C4-2B (cell line): ENCODE measurements around the gene GAGE2A.
"Not testable (repeated sequence)": the region's sequence is repeated elsewhere in the genome, so short reads cannot be mapped to it uniquely, and the experiment has no call there.

Experiments
- CTCF ChIP-seq: fragments of 450-650 bp; conservative IDR thresholded peaks from 2 replicates; pipeline ENCODE4 v1.5.1; 2017; ENCODE audit warnings: mild to moderate bottlenecking
- ZFX ChIP-seq: fragments of 450-650 bp; IDR thresholded peaks from 2 replicates; pipeline ENCODE4 v1.6.1; 2017

DNA sequence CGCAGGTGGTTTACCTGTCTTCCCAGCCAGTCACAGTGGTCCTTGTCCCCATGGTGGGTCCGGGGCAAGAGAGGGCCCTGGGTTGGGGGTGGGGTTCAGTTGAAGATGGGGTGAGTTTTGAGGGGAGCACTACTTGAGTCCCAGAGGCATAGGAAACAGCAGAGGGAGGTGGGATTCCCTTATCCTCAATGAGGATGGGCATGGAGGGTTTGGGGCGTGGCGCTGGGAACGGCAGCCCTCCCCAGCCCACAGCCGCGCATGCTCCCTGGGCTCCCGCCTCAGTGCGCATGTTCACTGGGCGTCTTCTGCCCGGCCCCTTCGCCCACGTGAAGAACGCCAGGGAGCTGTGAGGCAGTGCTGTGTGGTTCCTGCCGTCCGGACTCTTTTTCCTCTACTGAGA is 19.2 kb upstream of the GAGE2A start, which contains the start of gene GAGE12G:
- TF ChIP-seq CTCF, ZFX: not testable (repeated sequence)
